OCI-LY1 (cell line): ENCODE data around the gene RASSF8.

Experiments used
- EZH2 ChIP-seq: fragments of 200-600 bp; sonication (generic), shearing (Covaris generic); IDR thresholded peaks from 2 replicates; pipeline ENCODE4 v1.8.0; 2017; ENCODE audit warnings: borderline replicate concordance, mixed run types, mild to moderate bottlenecking, antibody characterized with exemption, low read length, moderate library complexity, mixed read lengths
- TF ChIP-seq, protein P1 (sequence below): fragments of 200-600 bp; sonication (generic), shearing (Covaris generic); IDR thresholded peaks from 2 replicates; pipeline ENCODE4 v1.5.1; 2017; ENCODE audit warnings: mild to moderate bottlenecking, antibody characterized with exemption, low read length, moderate library complexity, mixed read lengths

- TF ChIP-seq, protein P1, sequence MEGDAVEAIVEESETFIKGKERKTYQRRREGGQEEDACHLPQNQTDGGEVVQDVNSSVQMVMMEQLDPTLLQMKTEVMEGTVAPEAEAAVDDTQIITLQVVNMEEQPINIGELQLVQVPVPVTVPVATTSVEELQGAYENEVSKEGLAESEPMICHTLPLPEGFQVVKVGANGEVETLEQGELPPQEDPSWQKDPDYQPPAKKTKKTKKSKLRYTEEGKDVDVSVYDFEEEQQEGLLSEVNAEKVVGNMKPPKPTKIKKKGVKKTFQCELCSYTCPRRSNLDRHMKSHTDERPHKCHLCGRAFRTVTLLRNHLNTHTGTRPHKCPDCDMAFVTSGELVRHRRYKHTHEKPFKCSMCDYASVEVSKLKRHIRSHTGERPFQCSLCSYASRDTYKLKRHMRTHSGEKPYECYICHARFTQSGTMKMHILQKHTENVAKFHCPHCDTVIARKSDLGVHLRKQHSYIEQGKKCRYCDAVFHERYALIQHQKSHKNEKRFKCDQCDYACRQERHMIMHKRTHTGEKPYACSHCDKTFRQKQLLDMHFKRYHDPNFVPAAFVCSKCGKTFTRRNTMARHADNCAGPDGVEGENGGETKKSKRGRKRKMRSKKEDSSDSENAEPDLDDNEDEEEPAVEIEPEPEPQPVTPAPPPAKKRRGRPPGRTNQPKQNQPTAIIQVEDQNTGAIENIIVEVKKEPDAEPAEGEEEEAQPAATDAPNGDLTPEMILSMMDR, result no peak
- no peak for TF ChIP-seq EZH2
Measured at GRCh38 chr12:26007566-26007965, 49.1 kb downstream of the RASSF8 start.
